KG1 (cell line): ENCODE measurements around the gene PCDHGA7.
"Not testable (repeated sequence)": the region's sequence is repeated elsewhere in the genome, so short reads cannot be mapped to it uniquely, and the experiment has no call there.

ENCODE experiments used
- DNase-seq: peaks from one replicate; lab custom pipeline; 2025; lab: John Stamatoyannopoulos, UW

Gene PCDHGA7

DNA sequence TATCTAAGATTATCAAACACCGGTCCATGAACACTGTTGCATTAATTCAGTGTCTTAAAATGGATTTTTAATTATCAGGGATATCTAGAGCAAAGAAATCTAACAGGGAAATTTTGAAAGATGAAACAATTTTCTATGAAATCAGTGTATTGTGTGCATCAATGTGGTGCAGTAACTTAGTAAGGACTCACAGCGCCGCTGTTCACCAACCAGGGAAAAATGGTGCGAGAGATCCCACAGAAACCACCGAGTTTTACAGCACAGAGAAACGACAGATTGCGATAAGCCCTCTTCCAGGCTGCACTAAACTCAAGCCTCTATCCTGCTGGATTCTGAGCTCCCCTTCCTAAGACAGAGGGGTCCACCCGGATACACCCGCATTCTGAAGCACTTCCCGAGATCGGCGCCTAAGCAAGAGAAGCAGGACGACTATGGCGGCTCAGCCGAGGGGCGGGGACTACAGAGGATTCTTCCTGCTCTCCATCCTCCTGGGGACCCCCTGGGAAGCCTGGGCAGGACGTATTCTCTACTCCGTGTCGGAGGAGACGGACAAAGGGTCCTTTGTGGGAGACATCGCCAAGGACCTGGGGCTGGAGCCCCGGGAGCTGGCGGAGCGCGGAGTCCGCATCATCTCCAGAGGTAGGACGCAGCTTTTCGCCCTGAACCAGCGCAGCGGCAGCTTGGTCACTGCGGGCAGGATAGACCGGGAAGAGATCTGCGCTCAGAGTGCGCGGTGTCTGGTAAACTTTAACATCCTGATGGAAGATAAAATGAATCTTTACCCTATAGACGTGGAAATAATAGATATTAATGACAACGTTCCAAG lies at the start of gene PCDHGA7:
Gene PCDHGA7, plus strand, starts transcription at position 274 of the 826 bp plus-strand sequence. Its CDS starts 158 bp downstream, at position 432.
- DNase-seq = no peak

DNA sequence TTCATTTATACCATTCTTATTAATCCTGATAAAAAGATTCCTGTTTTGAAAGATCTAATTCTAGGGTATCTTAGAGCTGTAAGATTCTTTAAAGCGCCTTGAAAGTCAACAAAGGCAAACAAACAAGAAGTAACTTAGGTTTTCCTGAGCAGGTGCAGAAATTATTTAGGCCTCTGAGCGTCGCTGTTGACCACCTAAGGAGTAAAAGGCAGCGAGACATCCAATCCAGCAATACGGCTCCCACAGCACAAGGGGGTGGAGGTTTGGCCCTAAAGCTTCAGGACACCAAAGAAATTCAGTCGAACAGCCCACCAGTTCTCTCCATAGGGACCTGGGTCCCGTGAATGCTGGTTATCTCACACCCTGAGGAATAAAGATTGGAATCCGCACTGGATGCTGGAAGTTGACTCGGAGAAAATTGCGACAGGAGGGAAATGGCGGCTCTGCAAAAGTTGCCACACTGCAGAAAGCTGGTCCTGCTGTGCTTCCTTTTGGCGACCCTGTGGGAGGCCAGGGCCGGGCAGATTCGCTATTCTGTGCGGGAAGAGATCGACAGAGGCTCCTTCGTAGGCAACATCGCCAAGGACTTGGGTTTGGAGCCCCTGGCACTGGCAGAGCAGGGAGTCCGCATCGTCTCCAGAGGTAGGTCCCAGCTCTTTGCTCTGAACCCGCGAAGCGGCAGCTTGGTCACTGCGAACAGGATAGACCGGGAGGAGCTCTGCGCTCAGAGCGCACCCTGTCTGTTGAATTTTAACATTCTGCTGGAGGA lies 43.8 kb upstream of the PCDHGA7 start, which contains the start of gene PCDHGA2:
Gene PCDHGA2, plus strand, starts transcription at position 223 of the 769 bp plus-strand sequence.
- DNase-seq = no peak

DNA sequence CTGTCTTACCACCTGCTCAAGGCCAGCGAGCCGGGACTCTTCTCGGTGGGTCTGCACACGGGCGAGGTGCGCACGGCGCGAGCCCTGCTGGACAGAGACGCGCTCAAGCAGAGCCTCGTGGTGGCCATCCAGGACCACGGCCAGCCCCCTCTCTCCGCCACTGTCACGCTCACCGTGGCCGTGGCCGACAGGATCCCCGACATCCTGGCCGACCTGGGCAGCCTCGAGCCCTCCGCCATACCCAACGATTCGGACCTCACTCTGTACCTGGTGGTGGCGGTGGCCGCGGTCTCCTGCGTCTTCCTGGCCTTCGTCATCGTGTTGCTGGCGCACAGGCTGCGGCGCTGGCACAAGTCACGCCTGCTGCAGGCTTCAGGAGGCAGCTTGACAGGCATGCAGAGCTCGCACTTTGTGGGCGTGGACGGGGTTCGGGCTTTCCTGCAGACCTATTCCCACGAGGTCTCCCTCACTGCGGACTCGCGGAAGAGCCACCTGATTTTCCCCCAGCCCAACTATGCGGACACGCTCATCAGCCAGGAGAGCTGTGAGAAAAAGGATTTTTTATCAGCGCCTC lies 41.7 kb upstream of the PCDHGA7 start:
- DNase-seq = not testable (repeated sequence)

DNA sequence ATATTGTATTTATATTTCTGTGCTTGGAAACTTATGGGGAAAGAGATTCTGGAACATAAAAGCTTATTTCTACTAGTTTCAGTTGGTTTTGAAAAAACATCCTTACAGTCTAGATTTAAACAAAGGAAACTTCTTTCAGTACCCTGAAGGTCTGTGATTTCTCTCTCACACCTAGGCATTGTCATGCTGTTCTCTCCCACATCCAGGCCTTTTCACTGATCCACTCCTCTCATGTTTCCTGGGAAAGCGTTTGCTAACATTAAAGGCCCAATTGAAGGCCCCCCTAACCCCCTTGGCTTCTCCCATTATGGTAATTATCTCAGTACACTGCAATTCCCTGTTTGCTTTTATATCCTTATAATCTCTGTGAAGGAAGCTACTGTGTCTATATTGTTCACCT lies 39.8 kb upstream of the PCDHGA7 start:
- no peak for DNase-seq

DNA sequence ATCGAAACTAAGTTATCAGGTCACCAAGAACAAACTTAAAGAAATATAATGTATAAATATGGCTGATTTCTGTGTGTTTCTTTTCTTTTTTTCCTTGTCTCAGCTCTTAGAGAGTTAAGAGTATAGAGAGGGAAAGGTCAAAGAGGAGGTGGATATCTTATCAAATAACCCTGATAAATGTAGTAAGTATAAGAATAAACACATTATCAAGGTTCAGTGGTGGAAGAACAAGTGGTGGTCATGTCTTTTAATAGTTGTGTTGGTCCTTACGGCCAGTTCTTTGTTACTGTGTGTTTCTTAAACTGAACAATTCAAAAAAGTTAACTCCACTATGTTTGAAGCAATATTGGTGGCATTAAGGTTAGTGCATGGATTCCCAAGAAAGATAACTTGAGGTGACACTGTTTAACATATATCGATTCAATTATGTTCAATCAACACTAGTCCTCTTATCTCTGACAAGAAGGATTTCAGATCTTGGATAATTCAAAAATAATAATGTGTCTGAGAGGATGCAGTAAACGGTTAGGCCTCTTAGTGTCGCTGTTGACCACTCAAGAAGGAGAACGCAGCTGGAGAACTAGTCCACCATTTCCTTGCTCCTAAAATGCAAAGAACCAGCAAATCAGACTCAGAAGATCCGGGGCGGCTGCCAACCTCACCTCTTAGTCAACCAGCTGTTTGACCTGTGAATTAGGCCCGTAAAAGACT lies 39.1 kb upstream of the PCDHGA7 start, which contains the start of gene PCDHGA3:
Gene PCDHGA3, plus strand, starts transcription at position 588 of the 711 bp plus-strand sequence. CDS start 205 bp downstream, outside the sequence.
- no peak for DNase-seq

DNA sequence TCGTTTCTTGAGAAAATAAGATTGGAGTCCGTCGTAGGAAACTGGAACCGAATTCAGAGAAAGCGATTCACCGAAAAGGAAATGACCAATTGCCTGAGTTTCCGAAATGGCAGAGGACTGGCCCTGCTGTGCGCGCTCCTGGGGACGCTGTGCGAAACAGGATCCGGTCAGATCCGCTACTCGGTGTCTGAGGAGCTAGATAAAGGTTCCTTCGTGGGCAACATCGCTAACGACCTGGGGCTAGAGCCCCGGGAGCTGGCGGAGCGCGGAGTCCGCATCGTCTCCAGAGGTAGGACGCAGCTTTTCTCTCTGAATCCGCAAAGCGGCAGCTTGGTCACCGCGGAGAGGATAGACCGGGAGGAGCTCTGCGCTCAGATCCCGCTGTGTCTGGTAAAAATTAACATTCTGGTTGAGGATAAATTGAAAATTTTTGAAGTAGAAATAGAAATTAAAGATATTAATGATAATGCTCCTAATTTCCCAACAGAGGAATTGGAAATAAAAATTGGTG lies 38.5 kb upstream of the PCDHGA7 start:
- DNase-seq = no peak

DNA sequence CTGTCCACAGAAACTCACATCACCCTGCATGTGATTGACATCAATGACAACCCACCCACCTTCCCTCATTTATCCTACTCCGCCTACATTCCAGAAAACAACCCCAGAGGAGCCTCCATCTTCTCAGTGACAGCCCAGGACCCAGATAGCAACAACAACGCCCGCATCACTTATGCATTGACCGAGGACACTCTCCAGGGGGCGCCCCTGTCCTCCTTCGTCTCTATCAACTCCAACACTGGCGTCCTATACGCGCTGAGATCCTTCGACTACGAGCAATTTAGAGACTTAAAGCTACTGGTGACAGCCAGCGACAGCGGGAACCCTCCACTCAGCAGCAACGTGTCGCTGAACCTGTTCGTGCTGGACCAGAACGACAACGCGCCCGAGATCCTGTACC lies 37.2 kb upstream of the PCDHGA7 start:
- no peak for DNase-seq

DNA sequence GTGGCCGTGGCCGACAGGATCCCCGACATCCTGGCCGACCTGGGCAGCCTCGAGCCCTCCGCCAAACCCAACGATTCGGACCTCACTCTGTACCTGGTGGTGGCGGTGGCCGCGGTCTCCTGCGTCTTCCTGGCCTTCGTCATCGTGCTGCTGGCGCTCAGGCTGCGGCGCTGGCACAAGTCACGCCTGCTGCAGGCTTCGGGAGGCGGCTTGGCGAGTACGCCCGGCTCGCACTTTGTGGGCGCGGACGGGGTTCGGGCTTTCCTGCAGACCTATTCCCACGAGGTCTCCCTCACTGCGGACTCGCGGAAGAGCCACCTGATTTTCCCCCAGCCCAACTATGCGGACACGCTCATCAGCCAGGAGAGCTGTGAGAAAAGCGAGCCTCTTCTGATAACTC lies 36.5 kb upstream of the PCDHGA7 start:
- DNase-seq = not testable (repeated sequence)

DNA sequence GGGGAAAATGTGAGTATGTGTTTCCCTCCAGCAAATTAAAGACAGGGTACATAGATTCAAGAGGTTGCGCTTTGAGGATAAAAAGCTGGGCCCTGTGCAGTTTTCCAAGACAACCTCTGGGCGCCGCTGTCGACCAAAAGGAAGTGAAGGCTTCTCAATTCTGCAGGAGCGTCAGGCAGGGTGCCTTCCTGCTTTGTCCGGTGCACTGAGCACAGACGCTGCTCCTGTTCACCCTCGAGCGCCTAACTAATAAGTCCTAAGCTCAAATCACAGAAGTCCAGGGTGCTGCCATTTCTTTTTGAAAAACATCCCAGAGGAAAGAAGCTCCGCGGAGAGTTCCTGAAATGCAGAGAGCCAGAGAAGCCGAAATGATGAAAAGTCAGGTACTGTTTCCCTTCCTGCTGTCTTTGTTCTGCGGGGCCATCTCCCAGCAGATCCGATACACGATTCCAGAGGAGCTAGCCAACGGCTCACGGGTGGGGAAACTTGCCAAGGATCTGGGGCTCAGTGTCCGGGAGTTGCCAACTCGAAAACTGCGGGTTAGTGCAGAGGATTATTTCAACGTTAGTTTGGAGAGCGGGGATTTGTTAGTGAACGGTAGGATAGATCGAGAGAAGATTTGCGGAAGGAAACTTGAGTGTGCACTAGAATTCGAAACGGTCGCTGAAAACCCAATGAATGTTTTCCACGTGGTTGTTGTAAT lies 32.5 kb upstream of the PCDHGA7 start, which contains the start of gene PCDHGB1:
Gene PCDHGB1, plus strand, starts transcription at position 183 of the 703 bp plus-strand sequence. Its CDS starts 162 bp downstream, at position 345.
- no peak for DNase-seq

DNA sequence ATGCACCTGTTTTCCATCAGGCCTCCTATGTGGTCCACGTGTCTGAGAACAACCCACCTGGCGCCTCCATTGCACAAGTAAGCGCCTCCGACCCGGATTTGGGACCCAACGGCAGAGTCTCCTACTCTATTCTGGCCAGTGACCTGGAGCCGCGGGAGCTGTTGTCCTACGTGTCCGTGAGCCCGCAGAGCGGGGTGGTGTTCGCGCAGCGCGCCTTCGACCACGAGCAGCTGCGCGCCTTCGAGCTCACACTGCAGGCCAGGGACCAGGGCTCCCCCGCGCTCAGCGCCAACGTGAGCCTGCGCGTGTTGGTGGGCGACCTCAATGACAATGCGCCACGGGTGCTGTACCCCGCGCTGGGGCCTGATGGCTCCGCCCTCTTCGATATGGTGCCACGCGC lies 31.0 kb upstream of the PCDHGA7 start:
- DNase-seq = no peak

DNA sequence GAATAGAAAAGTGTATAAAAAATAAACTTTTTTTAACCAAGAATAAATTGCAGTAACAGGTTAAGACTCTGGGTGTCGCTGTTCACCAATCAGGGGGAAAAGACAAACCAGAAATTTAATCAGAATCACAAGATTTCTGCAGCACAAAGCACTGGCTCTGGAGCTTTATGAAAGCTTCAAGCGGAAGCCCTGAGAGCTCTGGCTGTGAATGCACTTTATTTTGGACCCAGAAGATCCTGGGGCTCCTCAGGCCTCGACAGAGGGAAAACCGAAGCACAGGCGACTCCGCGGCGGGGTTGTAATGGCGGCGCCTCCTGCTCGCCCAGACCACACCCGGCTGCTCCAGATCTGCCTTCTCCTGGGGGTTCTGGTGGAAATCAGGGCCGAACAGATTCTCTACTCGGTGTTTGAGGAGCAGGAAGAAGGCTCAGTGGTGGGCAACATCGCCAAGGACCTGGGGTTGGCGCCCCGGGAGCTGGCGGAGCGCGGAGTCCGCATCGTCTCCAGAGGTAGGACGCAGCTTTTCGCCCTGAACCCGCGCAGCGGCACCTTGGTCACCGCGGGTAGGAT lies 27.6 kb upstream of the PCDHGA7 start, which contains the start of gene PCDHGA4:
Gene PCDHGA4, plus strand, starts transcription at position 122 of the 570 bp plus-strand sequence. Its CDS starts 87 bp downstream, at position 209.
- DNase-seq = no peak

DNA sequence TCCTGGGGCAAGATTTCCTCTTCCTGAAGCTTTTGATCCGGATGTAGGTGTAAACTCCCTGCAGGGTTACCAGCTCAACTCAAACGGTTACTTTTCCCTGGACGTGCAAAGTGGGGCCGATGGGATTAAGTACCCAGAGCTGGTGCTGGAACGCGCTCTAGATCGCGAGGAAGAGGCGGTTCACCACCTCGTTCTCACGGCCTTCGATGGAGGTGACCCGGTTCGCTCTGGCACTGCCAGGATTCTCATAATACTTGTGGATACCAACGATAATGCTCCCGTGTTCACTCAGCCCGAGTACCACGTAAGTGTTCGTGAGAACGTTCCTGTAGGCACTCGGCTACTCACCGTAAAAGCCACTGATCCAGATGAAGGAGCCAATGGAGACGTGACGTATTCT lies 26.9 kb upstream of the PCDHGA7 start:
- no peak for DNase-seq

DNA sequence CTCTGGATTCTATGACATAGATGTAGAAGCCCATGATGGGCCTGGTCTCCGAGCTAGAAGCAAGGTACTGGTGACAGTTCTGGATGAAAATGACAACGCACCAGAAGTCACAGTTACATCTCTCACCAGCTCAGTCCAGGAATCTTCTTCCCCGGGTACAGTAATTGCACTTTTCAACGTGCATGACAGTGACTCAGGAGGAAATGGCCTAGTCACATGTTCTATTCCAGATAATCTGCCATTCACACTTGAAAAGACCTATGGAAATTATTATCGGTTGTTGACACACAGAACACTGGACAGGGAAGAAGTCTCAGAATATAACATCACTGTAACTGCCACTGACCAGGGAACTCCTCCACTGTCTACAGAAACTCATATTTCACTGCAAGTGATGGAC lies 26.4 kb upstream of the PCDHGA7 start:
- DNase-seq = no peak

DNA sequence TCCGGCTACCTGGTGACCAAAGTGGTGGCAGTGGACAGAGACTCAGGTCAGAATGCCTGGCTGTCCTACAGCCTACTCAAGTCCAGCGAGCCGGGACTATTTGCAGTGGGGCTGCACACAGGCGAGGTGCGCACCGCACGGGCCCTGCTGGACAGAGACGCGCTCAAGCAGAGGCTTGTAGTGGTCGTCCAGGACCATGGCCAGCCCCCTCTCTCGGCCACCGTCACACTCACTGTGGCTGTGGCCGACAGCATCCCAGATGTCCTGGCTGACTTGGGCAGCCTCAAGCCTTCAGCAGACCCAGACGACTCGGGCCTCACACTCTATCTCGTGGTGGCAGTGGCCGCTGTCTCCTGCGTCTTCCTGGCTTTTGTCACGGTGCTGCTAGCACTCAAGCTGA lies 25.6 kb upstream of the PCDHGA7 start:
- DNase-seq = no peak

DNA sequence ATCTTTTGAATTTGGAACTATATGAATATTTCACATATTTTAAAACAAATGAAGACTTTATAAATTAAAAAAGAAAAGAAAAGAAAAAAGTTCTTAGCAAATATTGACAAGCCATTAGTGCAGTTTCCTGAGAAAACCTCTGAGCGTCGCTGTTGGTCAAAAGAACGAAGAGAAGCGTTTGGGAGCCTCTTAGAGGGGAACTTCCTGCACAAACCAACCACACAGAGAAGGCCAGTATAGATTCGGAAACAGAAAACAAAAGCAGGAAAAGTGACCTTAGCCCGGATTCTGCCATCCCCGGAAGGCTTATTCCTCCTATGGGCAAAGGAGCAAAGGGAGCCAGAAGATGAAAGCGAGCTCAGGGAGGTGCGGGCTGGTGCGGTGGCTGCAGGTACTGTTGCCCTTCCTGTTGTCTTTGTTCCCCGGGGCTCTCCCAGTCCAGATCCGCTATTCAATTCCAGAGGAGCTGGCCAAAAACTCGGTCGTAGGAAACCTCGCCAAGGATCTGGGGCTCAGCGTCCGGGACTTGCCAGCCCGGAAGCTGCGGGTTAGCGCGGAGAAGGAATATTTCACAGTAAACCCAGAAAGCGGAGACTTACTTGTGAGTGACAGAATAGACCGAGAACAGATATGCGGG lies 22.6 kb upstream of the PCDHGA7 start, which contains the start of gene PCDHGB2:
Gene PCDHGB2, plus strand, starts transcription at position 205 of the 637 bp plus-strand sequence. Its CDS starts 142 bp downstream, at position 347.
- DNase-seq = no peak

DNA sequence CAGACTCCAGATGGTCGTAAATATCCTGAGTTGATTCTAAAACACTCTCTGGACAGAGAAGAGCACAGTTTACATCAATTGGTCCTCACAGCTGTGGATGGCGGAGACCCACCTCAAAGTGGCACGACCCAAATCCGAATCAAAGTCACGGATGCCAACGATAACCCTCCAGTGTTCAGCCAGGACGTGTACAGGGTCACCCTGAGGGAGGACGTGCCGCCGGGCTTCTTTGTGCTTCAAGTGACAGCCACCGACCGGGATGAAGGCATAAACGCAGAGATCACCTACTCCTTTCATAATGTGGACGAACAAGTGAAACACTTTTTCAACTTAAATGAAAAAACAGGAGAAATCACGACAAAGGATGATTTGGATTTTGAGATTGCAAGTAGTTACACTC lies 21.9 kb upstream of the PCDHGA7 start:
- no peak for DNase-seq

DNA sequence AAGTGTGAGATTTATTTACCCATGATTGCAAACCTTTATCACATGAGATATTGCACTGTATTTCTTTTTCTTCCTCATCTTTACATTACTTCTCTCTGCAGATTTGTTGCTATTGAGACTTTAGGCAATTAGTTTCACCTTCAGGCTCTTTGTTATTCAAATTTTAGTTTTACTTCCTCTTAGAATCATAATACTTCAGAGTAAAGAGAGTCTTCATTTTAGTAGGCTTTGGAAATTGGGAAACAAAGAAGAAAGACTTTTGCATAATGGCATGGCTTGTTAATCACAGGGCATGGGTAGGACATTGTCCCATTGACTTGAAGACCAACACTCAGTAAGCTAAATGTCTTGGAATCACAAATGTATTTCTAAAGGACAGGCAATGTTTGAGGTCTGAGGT lies 19.8 kb upstream of the PCDHGA7 start:
- no peak for DNase-seq

DNA sequence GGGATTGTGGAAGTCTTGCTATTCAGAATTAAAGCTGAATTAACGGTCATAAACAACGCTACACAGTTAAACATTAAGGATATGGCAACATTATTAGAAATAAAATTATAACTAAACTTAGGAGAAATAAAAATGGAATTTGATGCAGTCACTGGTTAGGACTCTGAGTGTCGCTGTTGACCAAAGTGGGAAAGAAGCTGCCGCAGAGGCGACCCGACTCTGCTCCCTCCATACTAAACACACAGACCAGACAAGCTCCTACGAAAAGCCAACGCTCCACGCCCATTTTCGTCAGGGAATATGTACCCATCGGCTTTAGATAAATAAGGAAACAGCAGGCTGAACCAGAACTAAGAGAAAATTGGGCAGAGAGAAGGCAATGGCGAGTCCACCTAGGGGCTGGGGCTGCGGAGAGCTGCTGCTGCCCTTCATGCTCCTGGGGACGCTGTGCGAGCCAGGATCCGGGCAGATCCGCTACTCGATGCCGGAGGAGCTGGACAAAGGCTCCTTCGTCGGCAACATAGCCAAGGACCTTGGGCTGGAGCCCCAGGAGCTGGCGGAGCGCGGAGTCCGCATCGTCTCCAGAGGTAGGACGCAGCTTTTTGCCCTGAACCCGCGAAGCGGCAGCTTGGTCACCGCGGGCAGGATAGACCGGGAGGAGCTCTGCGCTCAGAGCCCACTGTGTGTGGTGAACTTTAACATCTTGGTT lies 18.4 kb upstream of the PCDHGA7 start, which contains the start of gene PCDHGA5:
Gene PCDHGA5, plus strand, starts transcription at position 211 of the 709 bp plus-strand sequence. Its CDS starts 169 bp downstream, at position 380.
- DNase-seq = no peak
